OCI-LY7 (cell line): ENCODE data around the gene ANXA3.

Experiments
- EZH2phosphoT487 ChIP-seq: fragments of 200-600 bp; sonication (generic); IDR thresholded peaks from 2 replicates; pipeline ENCODE4 v1.6.1; 2018; ENCODE audit warnings: low read depth, borderline replicate concordance, mild to moderate bottlenecking, mixed run types, antibody characterized with exemption, low read length, moderate library complexity, mixed read lengths
- TF ChIP-seq, protein P1 (sequence below): fragments of 200-600 bp; sonication (generic); conservative IDR thresholded peaks from 2 replicates; pipeline ENCODE4 v1.5.1; 2014; ENCODE audit warnings: mild to moderate bottlenecking, antibody characterized with exemption, low read length, moderate library complexity, mixed read lengths

- TF ChIP-seq, protein P1, sequence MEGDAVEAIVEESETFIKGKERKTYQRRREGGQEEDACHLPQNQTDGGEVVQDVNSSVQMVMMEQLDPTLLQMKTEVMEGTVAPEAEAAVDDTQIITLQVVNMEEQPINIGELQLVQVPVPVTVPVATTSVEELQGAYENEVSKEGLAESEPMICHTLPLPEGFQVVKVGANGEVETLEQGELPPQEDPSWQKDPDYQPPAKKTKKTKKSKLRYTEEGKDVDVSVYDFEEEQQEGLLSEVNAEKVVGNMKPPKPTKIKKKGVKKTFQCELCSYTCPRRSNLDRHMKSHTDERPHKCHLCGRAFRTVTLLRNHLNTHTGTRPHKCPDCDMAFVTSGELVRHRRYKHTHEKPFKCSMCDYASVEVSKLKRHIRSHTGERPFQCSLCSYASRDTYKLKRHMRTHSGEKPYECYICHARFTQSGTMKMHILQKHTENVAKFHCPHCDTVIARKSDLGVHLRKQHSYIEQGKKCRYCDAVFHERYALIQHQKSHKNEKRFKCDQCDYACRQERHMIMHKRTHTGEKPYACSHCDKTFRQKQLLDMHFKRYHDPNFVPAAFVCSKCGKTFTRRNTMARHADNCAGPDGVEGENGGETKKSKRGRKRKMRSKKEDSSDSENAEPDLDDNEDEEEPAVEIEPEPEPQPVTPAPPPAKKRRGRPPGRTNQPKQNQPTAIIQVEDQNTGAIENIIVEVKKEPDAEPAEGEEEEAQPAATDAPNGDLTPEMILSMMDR = no peak
- no peak for TF ChIP-seq EZH2phosphoT487
Observed at GRCh38 chr4:78608684-78609083, 57.1 kb downstream of the ANXA3 start.
